HG03565 (cell line): ENCODE data around the gene PEX13.
"Not testable (repeated sequence)": the region's sequence is repeated elsewhere in the genome, so short reads cannot be mapped to it uniquely, and the experiment has no call there.

Experiments used
- ATAC-seq: cut with Tn5 transposase; IDR thresholded peaks from one replicate; pipeline ENCODE4 v1.9.1; 2021; ENCODE audit warnings: mild to moderate bottlenecking, moderate library complexity; ENCODE audit not compliant: unreplicated experiment

Gene PEX13

GRCh38 chr2:61006486-61007105 lies 10.9 kb upstream of the PEX13 start:
- no peak for ATAC-seq

- no peak for ATAC-seq
Measured at GRCh38 chr2:61009355-61009754, 8.2 kb upstream of the PEX13 start.

GRCh38 chr2:61011678-61012077 lies 5.8 kb upstream of the PEX13 start:
- ATAC-seq, result no peak

GRCh38 chr2:61012303-61012702 lies 5.2 kb upstream of the PEX13 start:
- ATAC-seq, result not testable (repeated sequence)

- ATAC-seq, result no peak
Measured at GRCh38 chr2:61013382-61013781, 4.1 kb upstream of the PEX13 start.

GRCh38 chr2:61014763-61015162 lies 2.8 kb upstream of the PEX13 start:
- ATAC-seq, result no peak

GRCh38 chr2:61015976-61016375 lies 1.5 kb upstream of the PEX13 start:
- no peak for ATAC-seq

GRCh38 chr2:61016392-61017002 lies 1.0 kb upstream of the PEX13 start:
- ATAC-seq, result peak; percentile 9

GRCh38 chr2:61017003-61017555 lies 441 bp upstream of the PEX13 start:
- peak; percentile 40 for ATAC-seq

- ATAC-seq, result peak; percentile 8
Measured at GRCh38 chr2:61018318-61018755, 817 bp downstream of the PEX13 start.

- no peak for ATAC-seq
Measured at GRCh38 chr2:61018798-61019197, 1.3 kb downstream of the PEX13 start.

GRCh38 chr2:61021228-61021660 lies 3.7 kb downstream of the PEX13 start:
- no peak for ATAC-seq

- ATAC-seq, result no peak
Measured at GRCh38 chr2:61023670-61024069, 6.2 kb downstream of the PEX13 start.

GRCh38 chr2:61029533-61029932 lies 12.0 kb downstream of the PEX13 start:
- no peak for ATAC-seq

GRCh38 chr2:61034592-61034991 lies 17.1 kb downstream of the PEX13 start:
- ATAC-seq, result not testable (repeated sequence)

- not testable (repeated sequence) for ATAC-seq
Measured at GRCh38 chr2:61036643-61037042, 19.1 kb downstream of the PEX13 start.

GRCh38 chr2:61042807-61043206 lies 25.3 kb downstream of the PEX13 start:
- no peak for ATAC-seq

GRCh38 chr2:61044636-61045035 lies 27.1 kb downstream of the PEX13 start:
- ATAC-seq, result peak; percentile 53

- ATAC-seq, result no peak
Measured at GRCh38 chr2:61045226-61045625, 27.7 kb downstream of the PEX13 start.

GRCh38 chr2:61045999-61046398 lies 28.5 kb downstream of the PEX13 start:
- no peak for ATAC-seq

GRCh38 chr2:61055557-61055956 lies 38.0 kb downstream of the PEX13 start:
- ATAC-seq, result no peak

GRCh38 chr2:61057562-61057961 lies 40.0 kb downstream of the PEX13 start:
- ATAC-seq, result no peak
